ENCODE measurements around the gene ANO1.

DNA sequence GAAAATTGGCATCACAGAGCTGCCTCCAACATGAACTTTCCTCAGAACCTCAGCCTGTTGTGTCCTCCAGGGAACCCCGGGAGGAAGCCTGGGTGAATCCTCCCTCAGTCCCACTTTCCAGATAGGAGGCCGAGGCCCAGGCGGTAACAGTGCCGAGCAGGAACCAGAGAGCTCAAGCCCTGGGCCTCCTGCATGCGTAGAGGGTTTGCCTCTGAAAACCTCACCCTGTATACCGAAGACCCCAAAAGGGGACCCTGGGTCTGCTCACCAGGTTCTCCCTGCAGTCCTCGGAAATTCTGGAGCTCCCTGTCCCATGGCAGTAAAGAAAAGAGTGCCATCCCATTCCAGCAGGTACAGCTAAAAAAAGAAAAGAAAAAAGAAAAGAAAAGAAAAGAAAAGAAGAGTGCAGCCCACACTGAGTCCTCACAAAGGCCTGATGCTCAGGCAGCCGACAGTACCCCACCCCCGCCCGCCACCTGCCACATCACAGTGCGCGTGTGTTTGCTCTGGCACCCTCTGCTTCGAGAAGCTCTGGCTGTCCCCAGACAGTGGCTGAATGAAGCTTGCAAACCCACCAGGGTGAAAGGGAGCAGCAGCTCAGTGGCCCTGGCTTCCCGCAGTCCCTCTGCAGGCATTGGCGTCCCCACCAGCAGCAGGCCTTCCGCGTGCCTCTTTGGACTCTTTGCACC is 96.6 kb downstream of the ANO1 start:
- TF ChIP-seq, protein P1, sequence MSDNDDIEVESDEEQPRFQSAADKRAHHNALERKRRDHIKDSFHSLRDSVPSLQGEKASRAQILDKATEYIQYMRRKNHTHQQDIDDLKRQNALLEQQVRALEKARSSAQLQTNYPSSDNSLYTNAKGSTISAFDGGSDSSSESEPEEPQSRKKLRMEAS (IDR thresholded peaks at IDR 0.05), result no peak
- TF ChIP-seq EGR1 (IDR thresholded peaks at IDR 0.05), result no peak
- no peak for TF ChIP-seq CEBPB (IDR thresholded peaks at IDR 0.05)
- TF ChIP-seq NFIC (IDR thresholded peaks at IDR 0.05), result no peak
- no peak for TF ChIP-seq FOXM1 (IDR thresholded peaks at IDR 0.05; ENCODE audit: borderline replicate concordance, low read depth)
- TF ChIP-seq YY1 (IDR thresholded peaks at IDR 0.05; ENCODE audit: low read depth), result no peak
- no peak for TF ChIP-seq CREB1 (IDR thresholded peaks at IDR 0.05; ENCODE audit: low read depth)
- TF ChIP-seq TCF12 (IDR thresholded peaks at IDR 0.05; ENCODE audit: low read depth), result no peak
- TF ChIP-seq, protein P2, sequence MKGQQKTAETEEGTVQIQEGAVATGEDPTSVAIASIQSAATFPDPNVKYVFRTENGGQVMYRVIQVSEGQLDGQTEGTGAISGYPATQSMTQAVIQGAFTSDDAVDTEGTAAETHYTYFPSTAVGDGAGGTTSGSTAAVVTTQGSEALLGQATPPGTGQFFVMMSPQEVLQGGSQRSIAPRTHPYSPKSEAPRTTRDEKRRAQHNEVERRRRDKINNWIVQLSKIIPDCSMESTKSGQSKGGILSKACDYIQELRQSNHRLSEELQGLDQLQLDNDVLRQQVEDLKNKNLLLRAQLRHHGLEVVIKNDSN (IDR thresholded peaks at IDR 0.05), result no peak
- TF ChIP-seq, protein P3, sequence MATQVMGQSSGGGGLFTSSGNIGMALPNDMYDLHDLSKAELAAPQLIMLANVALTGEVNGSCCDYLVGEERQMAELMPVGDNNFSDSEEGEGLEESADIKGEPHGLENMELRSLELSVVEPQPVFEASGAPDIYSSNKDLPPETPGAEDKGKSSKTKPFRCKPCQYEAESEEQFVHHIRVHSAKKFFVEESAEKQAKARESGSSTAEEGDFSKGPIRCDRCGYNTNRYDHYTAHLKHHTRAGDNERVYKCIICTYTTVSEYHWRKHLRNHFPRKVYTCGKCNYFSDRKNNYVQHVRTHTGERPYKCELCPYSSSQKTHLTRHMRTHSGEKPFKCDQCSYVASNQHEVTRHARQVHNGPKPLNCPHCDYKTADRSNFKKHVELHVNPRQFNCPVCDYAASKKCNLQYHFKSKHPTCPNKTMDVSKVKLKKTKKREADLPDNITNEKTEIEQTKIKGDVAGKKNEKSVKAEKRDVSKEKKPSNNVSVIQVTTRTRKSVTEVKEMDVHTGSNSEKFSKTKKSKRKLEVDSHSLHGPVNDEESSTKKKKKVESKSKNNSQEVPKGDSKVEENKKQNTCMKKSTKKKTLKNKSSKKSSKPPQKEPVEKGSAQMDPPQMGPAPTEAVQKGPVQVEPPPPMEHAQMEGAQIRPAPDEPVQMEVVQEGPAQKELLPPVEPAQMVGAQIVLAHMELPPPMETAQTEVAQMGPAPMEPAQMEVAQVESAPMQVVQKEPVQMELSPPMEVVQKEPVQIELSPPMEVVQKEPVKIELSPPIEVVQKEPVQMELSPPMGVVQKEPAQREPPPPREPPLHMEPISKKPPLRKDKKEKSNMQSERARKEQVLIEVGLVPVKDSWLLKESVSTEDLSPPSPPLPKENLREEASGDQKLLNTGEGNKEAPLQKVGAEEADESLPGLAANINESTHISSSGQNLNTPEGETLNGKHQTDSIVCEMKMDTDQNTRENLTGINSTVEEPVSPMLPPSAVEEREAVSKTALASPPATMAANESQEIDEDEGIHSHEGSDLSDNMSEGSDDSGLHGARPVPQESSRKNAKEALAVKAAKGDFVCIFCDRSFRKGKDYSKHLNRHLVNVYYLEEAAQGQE (IDR thresholded peaks at IDR 0.05; ENCODE audit: low read depth), result no peak
- no peak for TF ChIP-seq RAD21 (IDR thresholded peaks at IDR 0.05; ENCODE audit: low read depth)

Data from Ishikawa (cell line).